HuH-7 (cell line): ENCODE measurements around the gene RBPJ.

Experiments
- DNase-seq: peaks from one replicate; pipeline ENCODE4 v3.0.0; 2011; ENCODE audit warnings: low spot score

The RBPJ gene

GRCh38 chr4:26320538-26321372 lies at the start of gene RBPJ:
TSS of gene RBPJ (plus strand) at chr4:26321014. CDS start at chr4:26321029, 15 bp downstream.
- peak; percentile 98 for DNase-seq

DNA sequence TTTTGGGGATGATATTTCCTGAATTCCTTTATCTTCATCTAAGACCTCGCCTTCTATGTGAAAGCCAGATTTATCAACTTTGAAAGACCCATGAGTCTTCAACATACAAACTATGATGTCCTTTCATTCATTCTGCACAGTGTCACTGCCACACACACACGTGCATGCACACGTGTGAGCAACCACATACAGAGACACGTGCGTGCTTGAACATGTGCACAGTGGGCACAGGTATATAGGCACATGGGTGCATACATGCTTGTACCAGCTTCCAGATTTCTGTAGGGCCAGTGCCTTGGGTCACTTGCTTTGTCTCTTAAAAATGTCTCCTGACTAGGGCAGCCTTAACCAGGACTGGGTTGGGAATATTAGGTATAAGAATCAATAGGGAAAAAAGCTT lies 49.1 kb upstream of the RBPJ start:
- DNase-seq: no peak

DNA sequence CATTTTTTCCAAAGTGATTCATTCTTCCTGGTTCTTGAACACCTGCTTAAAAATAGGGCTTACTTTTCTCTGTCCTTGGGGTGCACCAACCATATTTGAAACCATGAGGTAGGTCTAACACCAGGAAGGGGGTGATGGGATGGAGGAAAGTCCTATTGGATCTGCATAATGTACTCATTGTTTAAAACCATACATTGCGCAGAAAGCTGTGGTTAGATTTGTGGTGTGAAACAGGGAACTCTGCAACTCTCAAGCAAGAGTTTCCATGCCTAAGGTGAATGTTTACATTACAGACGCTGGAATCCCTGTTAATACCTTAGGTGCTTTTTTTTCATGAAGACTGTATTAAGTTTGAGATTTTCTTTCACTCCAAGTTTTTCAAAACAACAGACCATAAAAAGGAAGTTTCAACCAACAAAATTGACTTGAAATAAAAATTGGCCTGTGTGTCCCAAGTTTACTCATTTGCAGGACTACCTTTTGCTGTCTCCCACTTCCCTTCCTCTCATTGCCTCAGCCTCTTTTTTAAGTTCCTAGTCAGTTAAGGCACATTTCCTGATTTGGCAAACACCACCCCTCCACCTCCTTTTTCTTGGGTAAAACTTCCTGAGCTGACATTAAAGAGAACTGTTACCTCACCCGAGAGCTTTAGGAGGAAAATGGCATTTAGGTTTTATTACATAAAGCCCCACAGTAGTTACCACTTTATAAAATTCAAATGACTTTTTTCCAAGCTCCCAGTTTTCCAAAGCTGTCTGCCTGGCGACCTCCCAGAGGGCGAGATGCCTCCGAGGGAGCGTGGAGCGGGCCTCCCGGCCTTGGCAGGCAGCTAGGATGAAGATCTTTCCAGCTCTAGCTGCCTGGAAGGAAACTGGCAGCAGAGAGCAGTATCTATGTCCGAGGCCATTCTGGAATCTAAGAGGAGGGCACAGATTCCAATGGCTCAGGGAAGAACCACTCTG lies 47.9 kb upstream of the RBPJ start:
- DNase-seq: no peak

GRCh38 chr4:26273616-26273980 lies 47.2 kb upstream of the RBPJ start:
- no peak for DNase-seq

- no peak for DNase-seq
Observed at GRCh38 chr4:26275281-26275680, 45.5 kb upstream of the RBPJ start.

GRCh38 chr4:26279446-26279845 lies 41.4 kb upstream of the RBPJ start:
- DNase-seq: no peak

GRCh38 chr4:26281881-26282280 lies 38.9 kb upstream of the RBPJ start:
- no peak for DNase-seq

- no peak for DNase-seq
Observed at GRCh38 chr4:26284536-26284935, 36.3 kb upstream of the RBPJ start.

DNA sequence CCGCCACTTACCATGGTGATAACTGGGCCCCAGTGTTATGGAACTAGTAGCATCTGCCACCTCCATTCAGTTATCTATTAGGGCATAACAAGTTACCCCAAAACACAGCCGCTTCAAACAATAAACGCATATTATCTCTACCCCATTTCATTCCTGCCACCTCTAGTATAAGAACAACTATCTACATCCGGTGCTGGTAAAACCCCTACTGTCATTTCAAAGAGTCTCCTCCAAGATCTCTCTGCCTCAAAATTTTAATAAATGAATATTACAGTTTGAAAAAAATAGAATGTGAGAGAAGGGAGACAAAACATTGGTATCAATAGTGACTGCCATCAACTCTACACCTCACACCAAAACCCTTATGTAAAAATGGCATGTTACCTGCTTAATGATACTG lies 35.5 kb upstream of the RBPJ start:
- no peak for DNase-seq

- DNase-seq: no peak
Observed at GRCh38 chr4:26287756-26288155, 33.1 kb upstream of the RBPJ start.

- DNase-seq: no peak
Observed at GRCh38 chr4:26288355-26288909, 32.4 kb upstream of the RBPJ start.

DNA sequence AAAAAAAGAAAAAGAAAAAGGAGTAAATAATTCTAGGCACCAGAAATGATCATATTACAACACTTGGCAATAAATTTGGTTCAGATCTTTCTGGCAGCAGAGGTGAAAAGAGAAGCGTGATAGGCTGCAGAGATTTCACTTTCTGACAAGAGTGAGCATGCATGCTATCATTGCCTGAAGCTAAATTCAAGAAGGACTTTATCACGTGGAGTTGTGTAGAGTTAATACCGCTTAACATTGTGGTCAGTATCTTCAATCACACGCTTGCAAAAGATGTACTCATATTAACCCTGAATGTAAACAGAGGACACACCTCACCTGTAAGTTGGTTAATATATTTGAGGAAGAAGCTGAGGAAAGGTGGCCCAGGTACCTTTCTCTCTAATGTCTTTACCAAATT lies 31.4 kb upstream of the RBPJ start:
- DNase-seq: no peak

DNA sequence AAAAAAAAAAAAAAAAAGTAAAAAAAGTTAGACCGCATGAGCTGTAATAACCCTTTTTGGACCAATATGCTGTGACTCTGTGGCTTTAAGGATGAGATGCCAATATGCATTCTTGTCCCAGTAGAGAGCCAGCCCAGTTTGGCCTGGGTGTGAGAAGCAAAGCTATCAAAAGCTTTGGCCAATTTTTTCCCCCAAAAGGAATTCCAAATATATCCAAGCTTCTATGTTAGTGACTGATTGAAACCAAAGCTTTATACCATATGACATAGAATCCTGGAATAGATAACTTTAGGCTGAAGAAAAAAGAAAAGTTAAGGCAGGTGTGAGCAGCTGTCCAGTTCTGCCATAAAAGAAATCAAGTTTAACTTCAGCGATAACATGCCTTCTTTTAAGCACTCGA lies 30.5 kb upstream of the RBPJ start:
- DNase-seq: no peak

DNA sequence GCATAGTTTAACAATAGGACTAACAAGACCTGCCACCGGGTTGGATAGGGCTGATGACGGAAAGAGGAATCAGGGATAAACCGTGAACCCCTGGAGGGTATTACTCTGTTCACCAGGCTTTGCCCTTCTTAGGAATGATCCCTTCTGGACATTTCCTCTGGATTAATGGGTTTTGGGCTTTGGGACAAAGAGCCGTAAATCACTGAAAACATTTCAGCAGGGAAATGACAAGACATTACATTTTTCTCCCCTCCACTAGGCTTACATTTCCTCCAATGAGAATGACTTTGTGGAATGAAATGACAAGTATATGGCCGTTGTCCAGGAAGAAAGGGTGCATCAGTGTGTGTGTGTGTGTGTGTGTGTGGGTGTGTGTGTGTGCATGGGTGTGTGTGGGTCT lies 25.9 kb upstream of the RBPJ start:
- no peak for DNase-seq

DNA sequence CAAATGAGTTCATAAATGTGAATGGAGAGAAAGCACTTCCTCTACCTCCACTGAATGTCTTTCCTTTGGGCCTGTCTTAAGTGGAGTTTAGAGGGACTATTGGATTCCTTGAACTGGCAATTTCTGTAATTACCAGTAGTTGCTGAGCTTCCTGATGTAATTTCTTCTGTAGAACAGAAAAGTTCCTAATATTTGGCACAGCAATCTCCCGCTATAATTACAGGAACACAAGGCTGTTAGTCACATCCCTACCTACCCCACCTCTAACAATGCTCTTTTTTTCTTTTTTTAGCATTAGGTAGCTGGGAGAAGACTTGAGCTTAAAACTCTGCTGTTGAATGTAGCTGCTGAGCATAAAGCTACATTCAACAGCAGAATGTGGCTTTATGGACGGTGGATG lies 24.8 kb upstream of the RBPJ start:
- no peak for DNase-seq

DNA sequence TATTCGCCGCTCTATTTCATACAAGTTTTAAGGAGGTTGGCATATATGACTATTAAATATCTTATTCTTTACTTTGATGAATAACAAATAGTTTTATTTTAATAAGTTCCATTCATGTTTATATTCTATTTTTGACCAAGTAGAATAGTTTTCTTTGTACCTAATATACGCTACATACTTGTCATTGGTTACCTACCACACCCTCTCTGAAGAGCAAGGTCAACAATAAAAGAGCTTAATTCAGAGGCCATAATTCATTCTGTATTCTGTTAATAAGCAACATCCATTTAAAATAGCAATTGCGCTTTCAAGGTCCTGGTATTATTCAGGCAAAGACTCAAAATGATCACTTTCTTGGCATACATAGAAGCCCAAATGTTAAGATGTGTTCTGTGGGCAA lies 24.3 kb upstream of the RBPJ start:
- no peak for DNase-seq

- no peak for DNase-seq
Observed at GRCh38 chr4:26297219-26297618, 23.6 kb upstream of the RBPJ start.

DNA sequence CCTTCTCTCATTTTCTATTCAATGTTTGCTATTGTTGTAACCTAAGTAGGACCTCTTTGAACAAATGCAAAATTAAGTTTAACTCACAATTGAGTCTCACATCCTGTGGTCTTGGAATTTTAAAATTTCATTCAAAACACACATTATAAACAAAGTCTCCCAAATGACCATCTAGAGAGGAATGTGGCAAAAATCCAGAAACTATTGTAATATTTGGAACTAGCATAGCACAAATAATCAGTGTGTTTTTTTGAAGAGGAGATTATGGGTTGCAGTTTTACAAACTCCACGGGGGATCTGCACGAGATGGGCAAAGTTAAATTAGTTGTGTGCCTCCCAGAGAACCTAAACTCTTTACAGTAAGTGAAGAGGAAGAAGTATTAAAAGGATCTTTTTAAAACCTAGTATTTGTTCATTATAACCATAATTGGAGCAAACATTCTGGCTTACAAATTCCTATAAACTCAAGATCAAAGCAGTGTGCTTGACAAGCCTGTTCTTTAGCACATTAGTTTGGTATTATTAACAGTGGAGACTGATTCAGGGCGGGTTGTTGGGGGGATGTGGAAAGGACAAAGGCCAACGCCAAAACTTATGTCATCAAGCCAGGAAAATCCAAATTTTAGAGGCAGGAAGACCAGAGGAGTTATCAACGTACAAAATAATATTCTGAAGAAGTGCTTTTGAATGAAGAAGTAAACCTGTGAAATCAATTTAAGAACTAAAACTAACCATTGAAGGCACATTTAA lies 22.4 kb upstream of the RBPJ start:
- no peak for DNase-seq

DNA sequence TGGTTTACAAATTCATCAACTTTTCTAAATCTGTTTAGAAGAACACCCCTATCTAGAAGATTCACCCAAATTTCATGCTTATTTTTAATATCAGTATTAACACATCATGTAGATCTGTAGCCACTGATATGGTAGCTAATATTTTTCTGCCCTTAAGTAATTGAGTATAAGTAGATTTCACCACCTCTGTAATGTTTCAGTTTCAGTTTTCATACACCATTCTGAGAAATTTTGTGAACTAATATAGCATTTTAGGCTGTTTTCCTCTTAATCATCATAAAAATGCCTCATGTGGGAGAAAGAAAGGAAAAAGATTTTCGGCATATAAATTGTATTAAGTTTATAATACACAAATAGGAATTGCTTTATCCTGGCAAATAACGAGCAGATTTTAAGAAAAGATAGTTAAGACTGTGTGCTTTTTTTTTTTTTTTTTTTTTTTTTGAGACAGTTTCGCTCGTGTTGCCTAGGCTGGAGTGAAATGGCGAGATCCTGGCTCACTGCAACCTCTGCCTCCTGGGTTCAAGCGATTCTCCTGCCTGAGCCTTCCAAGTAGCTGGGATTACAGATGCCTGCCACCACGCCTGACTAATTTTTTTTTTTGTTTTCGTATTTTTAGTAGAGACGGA lies 21.4 kb upstream of the RBPJ start:
- DNase-seq: no peak

DNA sequence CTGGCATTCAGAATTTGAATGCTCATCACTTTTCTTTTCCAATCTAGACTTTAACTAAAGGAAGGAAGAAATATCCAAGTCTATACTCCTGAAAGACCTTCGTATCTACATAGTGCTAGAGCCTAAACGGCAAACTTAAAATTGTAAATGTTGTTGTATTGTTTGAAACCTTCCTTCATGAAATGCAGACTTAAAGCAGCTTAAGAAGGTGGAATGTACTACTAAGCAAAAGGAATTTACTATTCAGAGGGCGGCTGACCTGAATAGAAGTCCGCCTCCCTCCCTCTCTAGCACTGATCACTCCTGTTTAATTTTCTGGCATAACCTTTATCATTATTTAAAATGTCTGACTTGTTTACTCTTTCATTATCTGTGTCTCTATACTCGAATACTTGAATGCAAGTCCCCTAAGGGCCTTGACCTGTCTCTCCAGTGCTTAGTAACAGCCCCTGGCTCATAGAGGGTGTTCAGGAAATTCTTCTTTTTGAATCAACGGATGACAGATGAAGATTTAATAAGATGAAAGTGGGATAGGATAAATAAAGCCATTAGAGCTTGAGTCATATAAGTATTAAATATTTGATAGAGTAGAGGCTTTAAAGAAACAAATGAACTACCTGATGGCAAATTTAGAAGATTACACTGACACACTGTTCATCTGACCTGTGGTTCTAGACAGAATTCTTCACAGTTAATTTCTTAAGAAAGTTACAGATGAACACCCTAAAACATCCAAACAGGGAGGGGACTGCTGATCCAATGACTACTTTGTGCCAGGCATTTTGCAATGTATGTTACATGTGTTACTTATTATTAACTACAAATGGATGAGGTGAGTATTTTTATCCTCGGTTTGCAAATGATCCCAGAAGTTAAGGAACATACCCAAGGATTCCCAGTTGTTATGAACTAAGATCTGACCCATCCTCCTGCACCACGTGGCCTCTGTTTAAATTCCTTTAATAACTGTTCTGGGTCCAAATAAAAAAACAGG lies 20.2 kb upstream of the RBPJ start:
- DNase-seq: no peak
